HG02981 (cell line): ENCODE results near the gene SMTNL1.
A peak's percentile ranks its signal among the peaks of the same experiment; 100 is the strongest.

Experiments used
- ATAC-seq: cut with Tn5 transposase; IDR thresholded peaks from one replicate; pipeline ENCODE4 v1.9.1; 2021; ENCODE audit warnings: mild to moderate bottlenecking, moderate library complexity; ENCODE audit not compliant: unreplicated experiment

SMTNL1 gene, protein sequence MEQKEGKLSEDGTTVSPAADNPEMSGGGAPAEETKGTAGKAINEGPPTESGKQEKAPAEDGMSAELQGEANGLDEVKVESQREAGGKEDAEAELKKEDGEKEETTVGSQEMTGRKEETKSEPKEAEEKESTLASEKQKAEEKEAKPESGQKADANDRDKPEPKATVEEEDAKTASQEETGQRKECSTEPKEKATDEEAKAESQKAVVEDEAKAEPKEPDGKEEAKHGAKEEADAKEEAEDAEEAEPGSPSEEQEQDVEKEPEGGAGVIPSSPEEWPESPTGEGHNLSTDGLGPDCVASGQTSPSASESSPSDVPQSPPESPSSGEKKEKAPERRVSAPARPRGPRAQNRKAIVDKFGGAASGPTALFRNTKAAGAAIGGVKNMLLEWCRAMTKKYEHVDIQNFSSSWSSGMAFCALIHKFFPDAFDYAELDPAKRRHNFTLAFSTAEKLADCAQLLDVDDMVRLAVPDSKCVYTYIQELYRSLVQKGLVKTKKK

DNA sequence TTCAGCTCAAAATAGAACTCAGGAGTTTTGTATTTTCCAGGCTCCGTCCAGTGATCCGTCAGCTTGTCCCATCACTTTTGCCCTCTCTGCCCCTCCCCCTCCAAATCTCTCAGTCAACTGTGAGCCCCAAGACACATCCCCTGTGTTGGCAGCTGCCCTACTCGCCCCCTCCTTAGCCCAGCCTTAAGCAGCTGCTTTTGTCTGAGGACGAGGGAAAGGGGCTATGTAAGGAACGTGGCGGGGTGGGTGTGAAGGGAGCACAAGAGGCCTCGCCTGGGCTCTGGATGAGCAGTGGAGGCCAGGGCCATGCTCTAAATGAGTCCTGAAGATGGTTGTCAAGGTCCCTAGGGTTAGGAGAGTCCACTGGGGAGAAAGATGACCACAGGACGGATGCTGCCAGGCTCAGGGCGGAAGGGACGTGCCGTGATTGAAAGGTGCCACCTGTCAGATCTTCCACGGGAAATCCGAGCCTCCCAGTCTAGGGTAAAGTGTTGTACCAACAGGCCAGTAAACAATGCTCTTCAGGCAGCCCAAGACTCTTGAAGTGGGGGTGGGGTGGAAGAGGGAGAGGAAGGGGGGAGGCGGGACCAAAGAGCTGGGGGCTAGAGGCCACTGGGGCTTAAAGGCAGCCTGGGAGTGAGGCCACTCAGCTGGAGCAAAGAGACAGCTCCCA lies at the start of gene SMTNL1:
SMTNL1 (plus strand) TSS at position 649 of the 673 bp plus-strand sequence. CDS start 5,048 bp downstream, outside the sequence.
- ATAC-seq = no peak

DNA sequence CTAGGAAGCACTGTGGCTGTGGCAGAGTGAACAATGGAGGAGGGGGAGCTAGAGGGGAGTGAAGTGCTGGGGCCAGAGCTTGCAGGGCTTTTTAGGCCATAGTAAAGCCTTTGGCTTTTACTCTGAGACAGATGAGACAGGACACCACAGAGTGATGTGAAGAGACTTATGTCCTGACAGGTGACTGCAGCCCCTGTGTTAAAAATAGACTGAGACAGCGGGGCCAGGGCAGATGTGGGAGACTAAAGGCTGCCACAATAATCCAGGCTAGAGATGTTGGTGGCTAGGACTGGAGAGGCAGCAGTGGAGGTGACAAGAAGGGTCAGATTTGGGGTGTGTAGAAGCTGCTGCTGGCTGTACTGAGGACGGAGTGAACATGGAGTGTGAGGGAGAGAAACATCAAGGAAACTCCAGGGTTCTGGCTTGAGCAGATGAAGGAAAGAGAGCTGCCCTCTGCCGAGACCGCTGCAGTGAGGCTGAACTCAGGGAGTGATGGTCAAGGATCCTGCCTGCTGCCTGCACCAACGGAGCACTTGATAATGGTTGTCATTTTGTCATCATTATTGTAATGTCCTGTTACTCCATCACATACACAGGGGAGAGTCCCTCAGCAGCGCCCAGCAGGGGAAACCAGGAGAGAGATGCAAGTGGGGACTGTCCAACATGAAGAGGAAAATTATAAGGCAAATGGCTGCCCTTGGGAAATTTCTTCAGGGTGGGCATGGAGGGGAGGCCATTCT lies 49.3 kb upstream of the SMTNL1 start:
- ATAC-seq = no peak

DNA sequence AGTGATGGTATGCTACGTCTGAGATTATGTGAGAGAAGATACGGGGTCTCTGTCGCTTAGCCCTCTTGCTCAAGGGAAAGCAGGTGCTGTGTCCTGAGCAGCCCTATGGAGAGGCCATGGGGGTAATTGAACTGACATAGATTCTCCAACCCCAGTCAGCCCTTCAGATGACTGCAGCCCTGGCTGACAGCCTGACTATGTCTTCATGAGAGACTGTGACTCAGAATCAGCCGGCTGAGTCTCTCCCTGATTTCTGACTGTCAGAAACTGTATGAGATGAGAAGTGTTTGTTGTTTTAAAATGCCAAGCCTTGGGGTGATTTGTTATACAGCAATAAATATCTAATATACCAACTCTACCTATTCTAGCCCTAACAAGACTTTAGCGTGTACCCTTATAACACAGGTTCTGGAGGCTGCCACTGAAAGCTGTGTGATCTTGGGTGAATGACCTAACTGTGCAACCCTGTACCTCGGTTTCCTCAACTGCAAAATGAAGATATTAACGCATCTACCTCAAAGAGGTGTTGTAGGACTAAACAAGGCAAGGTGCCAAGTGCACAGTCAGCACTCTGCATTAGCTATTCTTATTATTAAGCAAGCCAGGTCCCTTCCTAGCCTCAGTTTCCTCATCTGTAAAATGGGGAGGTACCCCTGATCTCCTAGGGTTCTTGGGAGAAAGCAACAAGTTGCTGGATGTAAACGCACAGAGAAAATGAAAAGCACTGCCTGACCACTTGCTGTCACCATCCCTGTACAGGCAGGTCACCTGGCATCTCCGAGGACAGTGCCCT lies 46.7 kb upstream of the SMTNL1 start:
- ATAC-seq = no peak

DNA sequence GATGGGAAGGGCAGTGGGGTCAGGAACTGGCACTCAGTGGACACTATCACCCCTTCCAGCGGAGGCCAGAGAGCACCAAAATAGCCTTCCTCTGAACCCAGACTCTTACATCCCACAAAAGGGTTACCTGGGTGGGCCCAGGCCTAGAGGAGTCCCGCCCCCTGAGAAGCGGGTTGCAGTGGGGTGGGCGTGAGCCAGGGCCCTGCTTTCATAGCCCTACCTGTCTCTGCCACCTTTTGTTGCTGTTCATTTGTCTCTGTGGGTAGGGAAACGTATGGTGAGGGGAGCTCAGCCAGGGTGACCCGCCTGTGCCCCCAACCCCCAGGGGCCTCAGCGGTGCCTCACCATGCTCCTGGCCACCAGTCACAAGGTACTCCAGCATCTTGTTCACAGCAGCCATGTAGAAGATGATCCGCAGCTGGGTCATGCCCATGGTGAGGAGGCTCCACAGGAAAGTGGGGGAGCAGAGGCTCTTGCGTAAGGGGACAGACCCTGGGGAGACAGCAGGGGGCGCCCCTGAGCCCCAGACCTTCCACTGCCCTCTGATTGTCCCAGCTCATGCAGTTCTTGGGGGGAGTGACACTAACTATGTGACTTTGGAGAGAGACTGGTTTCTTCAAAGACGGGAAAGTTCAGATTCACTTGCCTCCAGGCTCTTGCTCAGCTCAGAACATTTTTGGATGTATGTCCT lies 45.9 kb upstream of the SMTNL1 start:
- ATAC-seq = no peak

DNA sequence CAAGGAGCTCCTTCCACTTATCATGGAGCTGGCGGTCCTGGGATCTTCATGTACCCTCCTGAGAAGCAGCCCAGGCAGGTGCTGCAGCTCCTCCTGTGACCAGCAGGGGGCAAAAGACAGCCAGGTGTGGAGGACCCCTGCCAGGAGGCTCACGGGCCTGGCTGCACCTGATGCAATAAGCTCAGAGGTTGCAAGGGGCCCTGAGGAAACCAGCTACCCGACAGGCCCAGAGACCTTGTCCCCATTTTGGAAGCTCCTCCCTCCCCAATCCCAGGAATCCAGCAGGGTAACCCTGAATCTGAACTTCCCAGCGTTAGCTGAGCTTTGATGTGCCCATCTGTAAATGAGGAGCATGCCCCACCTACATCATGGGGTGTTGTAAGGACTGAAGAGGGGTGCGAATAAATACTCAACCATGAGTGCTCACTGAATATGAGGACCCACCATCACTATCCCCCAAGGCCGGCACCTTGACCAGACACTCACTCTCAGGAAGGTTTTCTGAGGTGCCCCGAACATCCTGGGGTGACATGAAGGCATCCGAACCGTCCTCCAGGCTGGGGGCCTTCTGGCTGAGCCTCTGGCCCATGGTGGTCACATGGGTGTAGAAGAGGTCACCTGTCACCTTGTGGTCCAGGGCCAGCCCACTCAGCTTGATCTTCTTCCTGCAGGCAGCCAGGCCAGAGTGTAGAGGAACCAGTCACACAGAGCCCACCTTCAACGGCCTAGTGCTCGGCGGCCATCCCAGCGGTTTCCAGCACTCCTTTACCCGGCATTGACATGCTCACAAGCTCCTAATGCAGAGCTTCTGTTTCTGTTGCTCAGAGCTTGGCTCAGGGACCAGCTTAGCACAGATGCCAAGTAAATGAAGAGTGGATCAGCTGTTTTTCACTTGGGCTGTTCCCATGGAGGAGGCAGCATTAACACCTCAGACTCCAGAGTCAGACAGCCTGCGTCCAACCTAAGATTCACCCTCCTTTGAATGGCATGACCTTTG lies 43.6 kb upstream of the SMTNL1 start:
- no peak for ATAC-seq

DNA sequence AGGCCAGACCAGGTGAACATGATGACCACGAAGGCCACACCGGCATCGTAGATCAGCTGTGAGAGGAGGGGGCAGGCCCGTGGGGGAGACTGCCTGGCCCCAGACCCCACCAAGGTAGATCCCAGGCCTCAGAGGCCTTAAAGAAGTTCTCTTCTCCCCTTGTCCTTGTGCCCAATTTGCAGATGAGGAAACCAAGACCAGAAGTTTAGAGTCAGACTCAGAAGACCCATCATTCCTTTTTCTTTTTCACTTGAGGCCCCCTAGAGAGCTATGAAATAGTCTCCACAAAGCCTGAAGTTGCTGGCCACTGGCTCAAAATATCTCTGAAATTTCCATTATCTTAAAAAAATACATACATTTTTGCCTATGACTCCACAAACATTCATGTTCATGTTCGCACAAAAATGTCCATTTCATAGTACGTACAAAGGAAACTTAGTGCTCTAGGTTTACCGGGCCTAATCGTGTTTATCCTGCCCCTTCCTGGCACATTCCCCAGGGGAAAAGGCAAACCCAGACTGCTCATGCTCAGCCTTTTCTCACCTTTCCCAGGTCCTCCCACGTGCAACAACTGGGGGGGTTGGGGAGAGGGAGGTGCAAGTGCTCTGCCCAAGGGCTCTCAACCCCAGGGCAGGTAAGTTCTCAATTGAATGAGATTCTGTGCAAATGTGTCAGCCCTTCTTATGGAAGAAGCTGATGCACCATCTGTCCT lies 41.1 kb upstream of the SMTNL1 start:
- no peak for ATAC-seq

DNA sequence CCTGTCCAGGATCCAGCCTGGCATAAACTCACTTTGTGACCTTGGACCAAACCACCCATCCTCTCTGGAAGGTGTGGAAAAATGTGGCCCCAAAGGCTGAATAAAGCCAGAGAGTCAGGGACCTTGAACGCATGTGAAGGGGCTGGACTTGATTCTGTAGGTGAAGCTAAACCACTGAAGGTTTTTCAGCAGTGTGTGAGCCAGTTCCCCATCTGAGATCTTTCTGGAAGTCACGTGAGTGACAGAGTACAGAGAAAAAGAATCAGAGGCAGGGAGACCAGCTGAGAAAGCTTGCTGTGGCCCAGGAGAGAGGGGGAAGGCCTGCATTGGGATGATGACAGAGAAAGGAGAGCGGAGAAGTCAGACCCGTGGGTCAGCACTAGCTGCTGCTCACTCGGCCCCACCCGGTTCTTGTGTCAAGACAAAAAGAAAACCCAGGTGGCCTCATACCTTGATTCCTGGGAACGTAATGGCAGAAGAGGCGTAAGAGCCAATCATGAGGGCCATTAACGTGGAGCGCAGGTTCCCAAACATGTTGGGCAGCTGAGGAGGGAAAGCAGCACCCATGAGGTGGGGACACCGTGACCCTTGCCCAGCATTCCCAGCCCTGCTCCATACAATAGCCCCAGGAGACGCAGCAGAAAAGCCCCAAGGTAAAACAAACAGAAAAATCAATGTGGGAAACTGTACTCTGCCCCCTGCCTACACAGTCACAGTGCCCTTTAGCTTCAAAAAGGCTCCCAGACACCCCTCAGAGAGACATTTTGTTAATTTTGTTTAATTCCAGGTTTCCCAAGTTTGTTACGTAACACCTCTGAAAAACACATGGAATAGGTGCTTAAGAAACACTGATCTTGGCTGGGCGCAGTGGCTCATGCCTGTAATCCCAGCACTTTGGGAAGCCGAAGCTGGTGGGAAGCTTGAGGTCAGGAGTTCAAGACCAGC lies 39.8 kb upstream of the SMTNL1 start:
- no peak for ATAC-seq

DNA sequence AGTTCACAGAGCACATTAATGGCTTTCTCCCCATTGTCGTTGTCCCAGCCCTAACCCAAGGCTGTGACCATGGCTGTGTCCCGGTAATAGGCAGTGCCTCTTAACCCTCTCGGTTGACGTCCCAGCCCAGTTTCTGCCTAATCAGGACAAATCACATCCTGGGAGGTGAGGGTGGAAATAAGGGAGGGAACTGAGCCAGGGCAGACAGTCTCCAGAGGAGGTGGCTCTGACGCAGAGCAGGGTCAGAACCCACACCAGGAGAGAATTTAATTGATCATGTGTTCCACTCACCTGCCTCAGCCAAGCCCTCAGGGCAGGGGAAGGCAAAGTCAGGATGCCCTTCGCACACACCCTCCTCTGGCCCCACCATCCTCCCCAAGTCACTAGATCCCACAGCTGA lies 38.9 kb upstream of the SMTNL1 start:
- ATAC-seq = no peak

DNA sequence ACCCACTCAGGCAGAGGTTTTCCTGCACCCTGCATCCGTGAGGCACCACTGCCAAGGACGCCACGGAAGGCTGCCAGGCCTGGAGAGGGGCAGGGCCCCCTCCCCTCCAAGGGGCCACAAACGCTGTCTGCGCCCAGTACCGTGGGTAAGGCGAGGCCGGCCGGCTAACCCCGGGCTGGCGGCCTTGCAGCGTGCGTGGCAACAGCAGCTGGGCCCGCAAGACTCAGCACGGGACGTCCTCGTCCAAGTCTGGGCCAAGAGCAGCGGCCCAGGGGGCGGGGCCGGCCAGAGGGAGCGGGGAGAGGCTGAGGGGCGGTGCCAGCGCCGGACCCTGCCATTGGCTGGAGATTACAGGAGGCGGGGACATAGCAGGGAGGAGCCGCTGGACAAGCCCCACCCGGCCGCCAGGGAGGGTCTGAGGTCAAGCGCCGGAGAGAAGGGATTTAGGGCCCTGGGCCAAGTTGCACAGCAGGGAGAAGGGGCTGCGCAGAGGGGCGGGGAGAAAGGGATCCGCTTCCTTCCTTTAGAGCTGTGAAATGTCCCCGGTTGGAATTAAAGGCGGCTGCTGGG lies 37.9 kb upstream of the SMTNL1 start:
- ATAC-seq = peak; percentile 99

DNA sequence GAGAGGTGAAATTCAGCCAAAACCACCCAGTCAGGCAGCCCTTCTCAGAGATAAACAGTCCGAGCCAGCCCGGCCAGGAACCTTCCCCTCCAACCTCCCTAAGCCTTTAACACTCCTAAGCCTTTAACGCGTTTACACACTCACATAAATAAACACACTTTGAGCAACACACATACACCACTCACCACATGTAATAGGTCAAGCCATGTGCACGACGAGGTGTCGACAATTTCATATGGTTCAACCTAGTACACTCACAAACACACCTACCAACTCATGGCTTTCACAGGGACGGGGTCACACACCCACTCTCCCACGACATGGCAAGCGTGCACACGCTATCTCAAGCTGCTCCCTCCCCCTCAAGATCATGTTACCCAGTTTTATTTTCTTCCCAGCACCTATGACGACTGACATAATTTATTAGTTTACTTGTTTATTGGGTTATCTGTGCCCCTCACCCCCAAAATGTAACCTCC lies 37.4 kb upstream of the SMTNL1 start:
- ATAC-seq = no peak

DNA sequence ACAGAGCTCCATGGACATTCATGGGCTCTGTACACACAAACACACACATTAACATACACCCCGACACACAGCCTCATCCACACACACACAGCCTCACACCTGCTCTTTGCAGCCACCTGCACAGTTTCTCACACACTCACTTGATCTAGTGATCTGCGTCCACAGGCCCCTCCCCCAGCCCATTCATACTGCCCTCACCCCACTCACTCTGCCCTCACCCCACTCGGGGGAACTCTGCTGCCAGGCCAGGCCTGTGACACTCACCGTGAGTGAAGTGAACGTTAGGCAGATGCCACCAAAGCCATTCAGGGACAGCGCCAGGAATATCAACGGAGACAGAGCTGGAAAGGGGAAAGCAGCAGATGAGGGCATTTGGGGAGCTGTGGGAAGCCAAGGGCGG lies 36.9 kb upstream of the SMTNL1 start:
- ATAC-seq = no peak

DNA sequence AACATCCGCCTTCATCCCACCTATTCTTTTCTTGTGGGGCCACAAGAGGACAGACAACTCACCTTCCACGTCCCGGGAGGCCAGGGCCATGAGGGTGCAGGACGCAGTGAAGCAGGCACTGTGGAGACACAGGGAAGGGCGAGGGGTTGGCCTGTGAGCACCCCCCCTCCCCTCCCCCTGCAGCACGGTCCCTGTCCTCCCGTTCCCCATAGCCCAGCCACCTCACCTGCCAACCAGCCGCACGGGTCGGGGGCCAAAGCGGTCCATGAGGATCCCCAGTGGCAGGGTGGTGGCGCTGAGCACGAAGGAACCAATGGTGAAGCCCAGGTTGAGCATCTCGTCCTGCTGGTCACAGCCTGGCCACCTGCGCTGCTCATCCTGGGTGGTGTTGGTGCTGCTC lies 36.5 kb upstream of the SMTNL1 start:
- no peak for ATAC-seq

DNA sequence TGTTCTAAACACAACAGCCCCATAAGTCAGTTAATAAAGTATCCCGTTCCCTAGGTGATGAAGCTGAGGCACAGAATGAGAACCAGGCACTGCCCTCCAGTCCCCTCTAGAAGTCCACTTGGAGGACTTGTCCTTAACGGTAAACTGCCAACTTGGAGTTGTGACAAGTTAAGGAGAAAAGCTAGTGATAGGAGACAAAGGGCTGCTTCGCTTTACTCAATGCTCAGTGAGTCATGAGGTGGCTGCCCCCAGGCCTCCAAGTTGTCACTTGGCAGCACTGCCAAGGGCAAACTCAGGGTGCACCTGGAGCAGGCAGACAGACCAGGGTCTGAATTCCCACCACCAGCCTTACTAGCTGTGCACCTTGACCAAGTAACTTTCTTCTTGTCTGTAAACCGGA lies 35.4 kb upstream of the SMTNL1 start:
- ATAC-seq = no peak

DNA sequence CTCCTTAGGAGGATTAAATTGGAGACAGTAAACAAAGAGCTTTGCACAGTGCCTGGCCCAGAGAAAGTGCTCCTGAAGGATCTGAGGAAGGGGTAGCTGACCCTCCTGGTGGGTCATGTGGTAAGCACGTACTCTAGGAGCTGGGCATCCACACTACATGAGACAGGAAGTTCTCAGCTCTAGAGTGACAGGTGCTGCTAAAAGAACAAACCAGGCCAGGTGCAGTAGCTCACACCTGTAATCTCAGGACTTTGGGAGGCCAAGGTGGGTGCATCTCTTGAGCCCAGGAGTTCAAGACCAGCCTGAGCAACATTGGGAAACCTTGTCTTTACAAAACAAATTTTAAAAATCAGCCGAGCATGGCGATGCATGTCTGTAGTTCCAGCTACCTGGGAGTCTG lies 35.0 kb upstream of the SMTNL1 start:
- no peak for ATAC-seq

DNA sequence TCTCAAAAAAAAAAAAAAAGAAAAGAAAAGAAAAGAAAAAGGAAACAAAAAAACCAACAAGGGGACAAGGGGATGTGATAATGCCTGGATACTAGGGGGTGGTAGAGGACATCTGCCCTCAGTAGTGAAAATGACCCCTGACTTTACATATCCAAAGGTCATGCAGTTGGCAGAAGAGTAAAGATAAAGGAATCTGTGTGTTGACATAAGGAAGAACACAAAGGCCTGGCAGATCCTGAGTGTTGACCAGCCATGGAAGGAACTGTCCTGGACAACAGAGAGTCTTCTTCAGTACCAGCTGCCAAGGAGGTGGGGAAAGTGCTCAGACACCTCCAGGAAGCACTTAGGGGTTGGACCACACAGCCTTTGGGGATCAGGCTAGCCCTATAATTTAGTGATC lies 34.5 kb upstream of the SMTNL1 start:
- ATAC-seq = no peak

DNA sequence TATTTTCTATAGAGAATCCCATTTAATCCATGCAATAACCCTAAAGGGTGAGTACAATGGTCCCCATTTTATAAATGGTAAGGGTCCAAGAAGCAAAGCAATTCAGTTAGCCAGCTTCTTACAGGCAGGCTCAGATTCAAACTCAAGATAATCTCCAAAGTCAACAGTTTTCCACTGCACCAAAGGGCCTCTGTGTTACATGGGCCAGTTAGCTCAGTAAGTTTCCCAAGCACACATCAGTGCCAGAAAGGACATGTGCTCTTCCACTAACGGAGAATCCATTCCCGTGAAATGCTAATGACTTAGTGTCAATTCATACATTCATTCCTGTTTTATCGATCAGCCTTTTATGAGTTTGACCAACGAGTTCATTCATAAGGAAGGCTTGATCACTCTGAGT lies 32.9 kb upstream of the SMTNL1 start:
- ATAC-seq = no peak

DNA sequence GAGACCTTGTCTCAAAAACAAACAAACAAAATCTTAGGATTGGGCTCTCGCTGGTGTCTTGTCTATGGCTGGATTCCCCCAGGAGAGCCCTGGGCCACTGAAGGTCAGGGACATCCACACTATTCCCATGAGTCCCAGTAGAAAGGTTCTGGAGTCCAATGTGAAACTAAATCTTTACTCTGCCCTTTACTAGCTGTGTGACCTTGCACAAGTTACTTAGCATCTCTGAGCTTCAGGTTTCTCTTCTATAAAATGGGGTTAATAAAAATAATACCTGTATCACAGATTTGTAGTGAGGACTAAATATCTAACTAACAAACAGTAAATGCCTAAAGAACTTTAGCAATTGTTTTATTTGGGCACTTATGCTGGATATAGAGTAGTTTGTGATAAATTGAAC lies 30.9 kb upstream of the SMTNL1 start:
- no peak for ATAC-seq
